Astrocyte (in vitro differentiated cells and primary cell): ENCODE results near the gene FOXJ1.

Experiments
- EZH2 ChIP-seq: IDR thresholded peaks from 2 replicates; pipeline ENCODE4 v1.6.1; 2012; ENCODE audit warnings: mild to moderate bottlenecking, low read length, inconsistent platforms; ENCODE audit not compliant: insufficient read depth
- TF ChIP-seq, protein P1 (sequence below): IDR thresholded peaks from 2 replicates; pipeline ENCODE4 v1.5.1; 2011; ENCODE audit warnings: low read depth, mild to moderate bottlenecking, inconsistent platforms, low read length, moderate library complexity; ENCODE audit not compliant: insufficient read depth

DNA sequence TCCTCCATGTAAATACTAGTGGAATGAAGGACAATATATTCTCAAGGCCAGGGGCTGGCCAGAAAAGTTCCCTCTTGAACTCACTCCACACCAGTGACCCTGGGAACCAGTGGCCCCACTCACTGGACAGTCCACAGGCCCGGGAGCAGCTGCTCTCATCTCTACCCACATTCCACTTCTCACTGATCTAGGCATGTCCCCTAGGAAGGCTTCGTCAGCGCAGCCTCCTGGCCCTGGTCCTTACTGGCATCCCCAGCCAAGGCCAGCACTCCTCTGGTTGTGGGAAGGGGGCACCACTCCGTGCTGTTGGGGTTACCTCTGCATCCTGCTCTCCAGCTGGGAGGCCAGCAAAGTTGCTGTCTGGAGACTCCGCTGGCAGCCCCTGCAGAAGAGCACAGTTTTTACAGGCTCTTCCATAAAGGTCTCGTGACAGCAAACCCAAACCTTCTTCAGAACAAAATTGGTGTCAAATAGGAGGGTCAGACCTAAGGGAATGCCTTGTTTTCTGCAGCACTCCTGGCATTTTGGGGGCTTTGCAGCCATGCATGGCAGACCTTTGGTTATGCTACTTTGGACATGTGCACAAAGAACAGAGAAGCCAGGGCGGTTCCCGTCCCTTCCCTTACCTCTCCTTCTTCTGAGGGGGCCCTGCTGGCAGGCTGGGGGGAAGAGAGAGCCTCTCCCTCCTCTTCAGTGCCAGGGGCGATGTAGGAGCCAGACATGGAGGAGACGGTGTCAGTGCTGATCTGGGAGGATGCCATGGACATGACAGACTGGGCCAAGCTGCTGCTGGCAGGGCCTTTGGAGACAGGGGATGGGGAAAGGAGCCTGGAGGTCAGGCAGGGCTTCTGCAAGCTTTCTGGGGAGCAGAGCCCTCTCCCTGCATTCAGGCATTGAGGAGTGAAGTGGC is 14.1 kb upstream of the FOXJ1 start:
- TF ChIP-seq, protein P1, sequence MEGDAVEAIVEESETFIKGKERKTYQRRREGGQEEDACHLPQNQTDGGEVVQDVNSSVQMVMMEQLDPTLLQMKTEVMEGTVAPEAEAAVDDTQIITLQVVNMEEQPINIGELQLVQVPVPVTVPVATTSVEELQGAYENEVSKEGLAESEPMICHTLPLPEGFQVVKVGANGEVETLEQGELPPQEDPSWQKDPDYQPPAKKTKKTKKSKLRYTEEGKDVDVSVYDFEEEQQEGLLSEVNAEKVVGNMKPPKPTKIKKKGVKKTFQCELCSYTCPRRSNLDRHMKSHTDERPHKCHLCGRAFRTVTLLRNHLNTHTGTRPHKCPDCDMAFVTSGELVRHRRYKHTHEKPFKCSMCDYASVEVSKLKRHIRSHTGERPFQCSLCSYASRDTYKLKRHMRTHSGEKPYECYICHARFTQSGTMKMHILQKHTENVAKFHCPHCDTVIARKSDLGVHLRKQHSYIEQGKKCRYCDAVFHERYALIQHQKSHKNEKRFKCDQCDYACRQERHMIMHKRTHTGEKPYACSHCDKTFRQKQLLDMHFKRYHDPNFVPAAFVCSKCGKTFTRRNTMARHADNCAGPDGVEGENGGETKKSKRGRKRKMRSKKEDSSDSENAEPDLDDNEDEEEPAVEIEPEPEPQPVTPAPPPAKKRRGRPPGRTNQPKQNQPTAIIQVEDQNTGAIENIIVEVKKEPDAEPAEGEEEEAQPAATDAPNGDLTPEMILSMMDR = no peak
- no peak for TF ChIP-seq EZH2
